KMS-11 (cell line): ENCODE data around the gene NKAIN2.

Source experiments
- H2AFZ ChIP-seq: fragments of 200-600 bp; sonication (generic); 2 replicates; pipeline ENCODE4 v1.6.1; 2016; ENCODE audit warnings: antibody characterized with exemption, mixed run types, low read depth
- H3K27ac ChIP-seq: fragments of 200-600 bp; sonication (generic); 2 replicates; pipeline ENCODE4 v1.6.1; 2016; ENCODE audit warnings: mild to moderate bottlenecking, mixed run types
- H3K27me3 ChIP-seq: fragments of 200-600 bp; sonication (generic); 2 replicates; pipeline ENCODE4 v1.6.1; 2017; ENCODE audit warnings: mild to moderate bottlenecking, low read depth, mixed run types, moderate library complexity; ENCODE audit not compliant: insufficient read depth
- H3K36me3 ChIP-seq: fragments of 200-600 bp; sonication (generic); 2 replicates; pipeline ENCODE4 v1.6.1; 2017; ENCODE audit warnings: mild to moderate bottlenecking, mixed run types; ENCODE audit not compliant: insufficient read depth
- H3K4me1 ChIP-seq: fragments of 200-600 bp; sonication (generic); 2 replicates; pipeline ENCODE4 v1.6.1; 2016; ENCODE audit warnings: mild to moderate bottlenecking, low read depth, mixed run types; ENCODE audit not compliant: poor library complexity, severe bottlenecking
- H3K4me2 ChIP-seq: fragments of 200-600 bp; sonication (generic); 2 replicates; pipeline ENCODE4 v1.7.0; 2016; ENCODE audit warnings: mild to moderate bottlenecking, mixed run types
- H3K4me3 ChIP-seq: fragments of 200-600 bp; sonication (generic); IDR thresholded peaks from 2 replicates; pipeline ENCODE4 v1.6.1; 2017; ENCODE audit warnings: low read depth, low read length, mixed read lengths; ENCODE audit not compliant: insufficient read depth
- H3K79me2 ChIP-seq: fragments of 200-600 bp; sonication (generic); 2 replicates; pipeline ENCODE4 v1.6.1; 2016; ENCODE audit warnings: low read depth, mixed run types; ENCODE audit not compliant: insufficient read depth
- H3K9ac ChIP-seq: fragments of 200-600 bp; sonication (generic); 2 replicates; pipeline ENCODE4 v1.6.1; 2016; ENCODE audit warnings: mild to moderate bottlenecking, mixed run types
- H4K20me1 ChIP-seq: fragments of 200-600 bp; sonication (generic); 2 replicates; pipeline ENCODE4 v1.6.1; 2016; ENCODE audit warnings: mild to moderate bottlenecking, mixed run types; ENCODE audit not compliant: insufficient read depth
- TF ChIP-seq, protein P1 (sequence below): fragments of 200-600 bp; sonication (generic); conservative IDR thresholded peaks from 2 replicates; pipeline ENCODE4 v1.6.1; 2017; ENCODE audit warnings: low read depth, mild to moderate bottlenecking, antibody characterized with exemption, low read length, moderate library complexity, mixed read lengths

NKAIN2 gene

DNA sequence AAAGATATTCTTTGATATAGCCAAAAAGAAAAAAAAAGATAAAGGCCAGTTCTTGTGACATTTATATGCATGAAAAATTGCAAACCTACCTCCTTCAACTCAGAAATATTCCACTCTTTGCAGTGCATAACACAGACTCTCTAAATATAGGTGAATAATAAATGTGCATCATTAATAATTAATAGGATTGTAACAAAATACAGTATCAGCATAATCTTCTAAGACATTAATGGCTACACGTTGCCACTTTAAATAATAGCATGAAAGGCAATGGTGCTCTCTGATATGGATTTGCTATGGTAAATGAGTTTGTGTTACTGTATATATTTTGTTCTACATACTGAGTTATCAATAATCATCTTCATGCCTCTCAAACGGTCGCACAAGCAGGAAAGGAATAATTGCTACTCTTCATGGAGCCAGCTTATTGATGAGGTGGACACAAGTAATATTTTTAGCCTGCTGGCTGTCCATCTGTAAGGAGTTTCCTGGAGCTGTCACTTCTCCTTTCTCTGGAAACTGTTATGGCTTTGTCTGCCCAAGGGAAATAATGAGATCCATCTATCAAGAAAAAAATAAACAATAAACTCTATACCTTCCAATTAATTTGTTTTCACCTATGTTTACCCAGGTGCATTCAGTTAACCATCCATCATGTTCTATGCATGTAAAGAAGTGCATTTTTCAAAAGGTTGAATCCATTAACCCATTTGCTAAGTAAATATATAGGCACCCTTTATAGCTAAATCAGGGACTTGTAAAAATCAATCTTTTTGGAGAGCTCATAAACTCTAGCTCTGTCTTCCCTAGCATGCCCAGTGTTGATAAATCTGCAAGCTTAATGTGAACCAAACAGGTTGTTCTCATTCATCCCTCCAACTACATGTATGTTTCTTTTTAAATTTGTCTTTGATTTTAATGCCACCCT, 253.0 kb downstream of the NKAIN2 start:
- H2AFZ ChIP-seq: no peak overlapping the region
- H3K27me3 ChIP-seq: no peaks in the 10 kb centered on the region
- TF ChIP-seq, protein P1, sequence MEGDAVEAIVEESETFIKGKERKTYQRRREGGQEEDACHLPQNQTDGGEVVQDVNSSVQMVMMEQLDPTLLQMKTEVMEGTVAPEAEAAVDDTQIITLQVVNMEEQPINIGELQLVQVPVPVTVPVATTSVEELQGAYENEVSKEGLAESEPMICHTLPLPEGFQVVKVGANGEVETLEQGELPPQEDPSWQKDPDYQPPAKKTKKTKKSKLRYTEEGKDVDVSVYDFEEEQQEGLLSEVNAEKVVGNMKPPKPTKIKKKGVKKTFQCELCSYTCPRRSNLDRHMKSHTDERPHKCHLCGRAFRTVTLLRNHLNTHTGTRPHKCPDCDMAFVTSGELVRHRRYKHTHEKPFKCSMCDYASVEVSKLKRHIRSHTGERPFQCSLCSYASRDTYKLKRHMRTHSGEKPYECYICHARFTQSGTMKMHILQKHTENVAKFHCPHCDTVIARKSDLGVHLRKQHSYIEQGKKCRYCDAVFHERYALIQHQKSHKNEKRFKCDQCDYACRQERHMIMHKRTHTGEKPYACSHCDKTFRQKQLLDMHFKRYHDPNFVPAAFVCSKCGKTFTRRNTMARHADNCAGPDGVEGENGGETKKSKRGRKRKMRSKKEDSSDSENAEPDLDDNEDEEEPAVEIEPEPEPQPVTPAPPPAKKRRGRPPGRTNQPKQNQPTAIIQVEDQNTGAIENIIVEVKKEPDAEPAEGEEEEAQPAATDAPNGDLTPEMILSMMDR: no peak
- H3K4me1 ChIP-seq: no peaks in the 10 kb centered on the region
- H3K27ac ChIP-seq: no peak overlapping the region
- H3K9ac ChIP-seq: no peak overlapping the region
- no peaks in the 10 kb centered on the region for H3K36me3 ChIP-seq
- no peak overlapping the region for H3K4me2 ChIP-seq
- H3K4me3 ChIP-seq: no peak overlapping the region
- no peaks in the 10 kb centered on the region for H3K79me2 ChIP-seq
- H4K20me1 ChIP-seq: no peaks in the 10 kb centered on the region

DNA sequence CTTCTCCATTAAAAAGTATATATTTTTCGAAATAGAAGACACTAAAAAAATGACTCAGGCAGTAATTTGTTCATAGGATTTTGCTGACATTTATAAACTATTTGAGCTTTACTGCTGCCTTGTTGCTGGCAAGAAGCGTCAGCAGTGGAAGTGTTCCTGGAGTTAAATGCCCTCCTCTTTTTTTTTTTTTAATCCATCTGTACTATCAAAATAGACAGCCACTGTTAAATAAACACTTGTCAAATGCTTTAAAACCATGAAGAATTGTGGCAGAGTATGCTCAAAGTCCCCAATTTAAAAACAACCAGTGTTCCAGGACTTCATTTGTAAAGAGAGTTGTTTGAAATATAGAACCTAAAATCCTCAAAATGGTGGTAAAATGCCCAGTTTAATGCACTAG, 253.8 kb downstream of the NKAIN2 start:
- no peaks in the 10 kb centered on the region for H3K36me3 ChIP-seq
- H3K4me3 ChIP-seq: no peak overlapping the region
- no peaks in the 10 kb centered on the region for H3K4me1 ChIP-seq
- H2AFZ ChIP-seq: no peak overlapping the region
- no peak overlapping the region for H3K4me2 ChIP-seq
- no peaks in the 10 kb centered on the region for H4K20me1 ChIP-seq
- no peaks in the 10 kb centered on the region for H3K79me2 ChIP-seq
- no peaks in the 10 kb centered on the region for H3K27me3 ChIP-seq
- no peak overlapping the region for H3K9ac ChIP-seq
- H3K27ac ChIP-seq: no peak overlapping the region
- TF ChIP-seq, protein P1: no peak

DNA sequence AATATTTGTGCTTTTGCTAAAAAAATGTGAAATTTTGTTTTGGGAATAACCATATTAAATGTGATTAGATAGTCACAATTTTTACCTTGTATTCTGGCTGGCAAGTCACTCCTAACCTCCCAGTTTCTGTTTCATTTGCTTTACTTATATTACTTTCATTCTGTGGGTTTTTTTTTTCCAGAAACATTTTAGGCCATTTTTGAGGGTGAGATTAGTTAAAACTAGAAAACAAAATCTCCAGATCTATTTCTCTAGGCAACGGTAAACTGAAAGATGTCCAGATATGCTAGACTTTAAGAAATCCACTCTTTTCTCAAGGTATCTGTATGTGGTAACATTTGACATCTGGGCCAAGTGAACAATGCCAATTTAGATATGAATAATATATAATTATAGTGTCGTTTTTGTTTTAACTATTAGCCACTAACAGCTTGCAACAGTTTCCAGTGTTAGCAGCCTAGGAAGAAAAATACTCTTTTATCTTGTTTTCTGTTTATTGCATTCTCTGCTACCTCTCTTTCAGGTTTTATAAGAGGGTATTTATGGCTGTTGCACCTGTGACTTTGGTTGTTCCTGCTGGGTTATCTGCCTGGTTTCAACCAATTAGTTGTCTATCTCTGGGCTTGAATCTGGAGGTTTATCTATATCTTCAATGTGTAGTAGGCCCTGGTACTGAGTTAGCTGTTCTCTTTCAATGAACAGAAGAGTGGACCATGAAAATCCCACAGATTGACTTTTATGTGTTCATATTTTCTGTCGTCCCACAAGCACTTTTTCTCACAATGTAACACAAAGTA, 260.9 kb downstream of the NKAIN2 start:
- Histone ChIP-seq H3K9ac (no peak overlapping the region), H3K4me2 (peak overlapping the region; percentile 29), H3K27me3 (no peaks in the 10 kb centered on the region), H3K27ac (peak overlapping the region; percentile 35; the same call in 1 of the 2 replicates), H3K4me3 (no peak overlapping the region), H3K4me1 (peaks cover 22% of the 10 kb centered on the region), H4K20me1 (no peaks in the 10 kb centered on the region), H3K79me2 (no peaks in the 10 kb centered on the region), H3K36me3 (no peaks in the 10 kb centered on the region), H2AFZ (no peak overlapping the region)
- TF ChIP-seq, protein P1: no peak

DNA sequence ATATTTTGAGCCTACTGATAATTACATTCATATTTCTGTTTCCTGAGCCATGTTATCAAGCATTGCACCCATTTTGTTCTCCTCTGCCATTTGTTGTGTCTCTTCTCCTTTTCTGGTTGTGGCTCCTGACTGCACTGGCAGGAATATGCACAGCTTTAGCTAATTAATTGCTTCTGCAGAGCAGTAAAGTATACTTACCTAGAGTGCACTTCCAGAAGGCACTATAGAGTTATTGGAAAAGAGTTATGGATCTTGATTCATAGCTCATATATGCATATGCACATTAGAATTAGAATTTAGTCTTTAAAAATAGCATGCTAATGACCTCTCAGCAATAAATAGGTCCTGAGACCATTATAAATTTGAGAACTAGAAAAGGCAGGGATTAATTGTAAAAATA, 262.6 kb downstream of the NKAIN2 start:
- no peak overlapping the region for H3K9ac ChIP-seq
- no peaks in the 10 kb centered on the region for H4K20me1 ChIP-seq
- H3K27me3 ChIP-seq: no peaks in the 10 kb centered on the region
- TF ChIP-seq, protein P1: no peak
- H3K4me3 ChIP-seq: no peak overlapping the region
- H3K27ac ChIP-seq: no peak overlapping the region
- peaks cover 22% of the 10 kb centered on the region for H3K4me1 ChIP-seq
- no peaks in the 10 kb centered on the region for H3K36me3 ChIP-seq
- H3K4me2 ChIP-seq: no peak overlapping the region
- no peak overlapping the region for H2AFZ ChIP-seq
- H3K79me2 ChIP-seq: no peaks in the 10 kb centered on the region
